ENCODE results near the gene ELL.
"Not testable (repeated sequence)": the region's sequence is repeated elsewhere in the genome, so short reads cannot be mapped to it uniquely, and the experiment has no call there.

ELL gene

DNA sequence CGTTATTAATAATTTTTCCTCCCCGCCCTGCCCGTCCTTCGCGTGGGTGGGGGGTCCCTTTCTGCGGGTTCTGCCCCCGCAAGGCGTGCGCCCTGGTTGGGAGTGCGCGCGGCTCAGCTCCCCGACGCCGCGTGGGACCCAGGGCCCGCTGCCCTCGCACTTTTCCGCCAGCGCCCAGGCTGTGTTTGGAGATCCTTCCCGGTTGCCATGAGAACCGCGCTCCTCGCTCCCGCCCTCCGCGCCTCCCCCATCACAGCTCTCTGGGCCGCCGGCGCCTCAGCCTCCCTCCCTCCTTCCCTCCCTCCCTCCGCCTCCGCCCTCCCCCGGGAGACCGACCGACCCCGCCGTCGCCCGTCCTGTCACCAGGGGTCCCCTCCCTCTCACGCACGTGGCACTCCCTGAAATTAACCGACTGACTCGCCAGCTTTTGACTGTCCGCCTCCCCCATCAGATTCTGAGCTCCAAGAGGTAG, 105.1 kb downstream of the ELL start:
- DNase-seq (ENCODE audit: low spot score) = no peak
- ChIA-PET CTCF (interaction anchor here (0.5 to 1.0 kb wide), 5 partner anchors 12 to 613 kb away, joined by 3 to 4 read pairs (median 4); no protein-coding TSS in a partner anchor), POLR2A (ENCODE audit: low non-redundant PET) (no interaction called here)
- H3K27ac ChIP-seq = peak overlapping the region; percentile 86
- TF ChIP-seq, protein P1, sequence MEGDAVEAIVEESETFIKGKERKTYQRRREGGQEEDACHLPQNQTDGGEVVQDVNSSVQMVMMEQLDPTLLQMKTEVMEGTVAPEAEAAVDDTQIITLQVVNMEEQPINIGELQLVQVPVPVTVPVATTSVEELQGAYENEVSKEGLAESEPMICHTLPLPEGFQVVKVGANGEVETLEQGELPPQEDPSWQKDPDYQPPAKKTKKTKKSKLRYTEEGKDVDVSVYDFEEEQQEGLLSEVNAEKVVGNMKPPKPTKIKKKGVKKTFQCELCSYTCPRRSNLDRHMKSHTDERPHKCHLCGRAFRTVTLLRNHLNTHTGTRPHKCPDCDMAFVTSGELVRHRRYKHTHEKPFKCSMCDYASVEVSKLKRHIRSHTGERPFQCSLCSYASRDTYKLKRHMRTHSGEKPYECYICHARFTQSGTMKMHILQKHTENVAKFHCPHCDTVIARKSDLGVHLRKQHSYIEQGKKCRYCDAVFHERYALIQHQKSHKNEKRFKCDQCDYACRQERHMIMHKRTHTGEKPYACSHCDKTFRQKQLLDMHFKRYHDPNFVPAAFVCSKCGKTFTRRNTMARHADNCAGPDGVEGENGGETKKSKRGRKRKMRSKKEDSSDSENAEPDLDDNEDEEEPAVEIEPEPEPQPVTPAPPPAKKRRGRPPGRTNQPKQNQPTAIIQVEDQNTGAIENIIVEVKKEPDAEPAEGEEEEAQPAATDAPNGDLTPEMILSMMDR (conservative IDR thresholded peaks at IDR 0.05; ENCODE audit: low read depth) = no peak

DNA sequence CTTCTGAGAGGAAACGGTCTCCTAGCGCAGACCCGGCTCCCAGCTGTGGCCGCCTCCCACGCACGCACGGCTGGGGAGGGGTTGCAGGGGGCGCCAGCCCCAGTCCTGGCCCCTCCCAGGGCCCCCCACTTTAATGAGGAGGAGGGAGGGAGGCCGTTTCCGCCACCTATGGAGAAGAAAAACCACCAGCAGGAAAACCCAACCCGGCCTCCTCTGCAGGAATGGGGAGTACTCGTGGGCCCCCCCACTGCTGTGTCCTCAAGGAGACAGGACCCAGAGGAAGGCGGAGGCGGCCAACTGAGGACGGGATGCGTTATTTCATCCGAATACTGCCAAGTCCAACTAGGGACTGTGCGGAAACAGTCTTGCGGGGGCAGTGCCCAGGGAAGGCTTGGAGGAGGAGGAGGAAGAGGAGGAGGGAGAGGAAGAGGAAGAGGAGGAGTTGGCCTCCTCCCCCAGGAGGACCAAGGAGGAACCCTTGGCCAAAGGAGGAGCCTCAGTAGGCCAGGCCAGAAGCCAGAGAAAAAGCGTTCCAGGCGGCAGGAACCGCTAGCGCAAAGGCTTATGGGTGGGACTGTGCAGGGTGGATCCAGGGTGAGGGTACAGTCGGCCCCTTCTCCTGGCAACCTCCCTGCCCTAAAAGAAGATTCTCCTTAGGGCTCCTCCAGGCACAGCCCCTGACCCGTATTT, 106.5 kb downstream of the ELL start:
- no peak for DNase-seq (ENCODE audit: low spot score)
- TF ChIP-seq, protein P1 (conservative IDR thresholded peaks at IDR 0.05; ENCODE audit: low read depth) = no peak
- peak overlapping the region; percentile 86 for H3K27ac ChIP-seq
- ChIA-PET CTCF (interaction anchor here (0.6 to 3.7 kb wide), 4 partner anchors 27 to 163 kb away, joined by 3 to 16 read pairs (median 4); no protein-coding TSS in a partner anchor), POLR2A (ENCODE audit: low non-redundant PET) (interaction anchor here (0.6 kb wide), 1 partner anchor 18 kb away, joined by 3 read pairs; no protein-coding TSS in a partner anchor)

DNA sequence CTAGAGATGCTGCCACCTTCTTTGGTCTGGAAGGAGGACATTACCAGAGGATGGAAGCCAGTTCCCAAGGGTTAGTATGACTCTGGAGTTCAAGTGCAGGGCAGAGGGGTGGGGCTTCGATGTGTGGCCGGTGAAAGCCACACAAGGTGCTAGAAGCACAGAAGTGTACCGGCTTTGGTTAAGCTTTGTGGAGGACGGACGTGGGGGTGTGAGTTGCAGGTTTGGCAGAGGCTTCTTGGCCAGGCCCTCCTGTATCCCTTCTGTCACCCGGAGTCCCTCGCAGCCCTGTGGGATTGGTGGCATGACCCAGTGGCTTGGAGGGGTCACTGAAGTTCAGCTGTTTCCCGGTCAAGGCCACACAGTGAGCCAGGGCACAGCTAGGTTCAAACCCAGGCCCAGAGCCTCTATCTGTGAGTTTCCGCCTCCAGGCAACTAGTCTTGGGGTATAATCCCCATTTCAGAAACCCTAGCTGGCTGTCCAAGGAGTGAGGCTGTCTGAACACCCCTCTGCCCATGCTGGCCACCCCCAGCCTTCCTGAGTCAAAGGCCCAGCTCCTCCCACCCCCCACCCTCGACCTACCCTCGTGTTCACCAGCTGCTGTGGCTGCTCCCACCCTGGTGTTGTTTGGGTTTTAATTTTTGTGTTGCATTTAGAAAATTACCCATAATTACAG, 107.2 kb downstream of the ELL start:
- POLR2A ChIA-PET (ENCODE audit: low non-redundant PET) = interaction anchor here (0.6 kb wide), 1 partner anchor 462 kb away, joined by 4 read pairs; no protein-coding TSS in a partner anchor
- TF ChIP-seq, protein P1 (conservative IDR thresholded peaks at IDR 0.05; ENCODE audit: low read depth) = no peak
- CTCF ChIA-PET = interaction anchor here (0.6 to 3.7 kb wide), 4 partner anchors 26 to 163 kb away, joined by 3 to 16 read pairs (median 4); no protein-coding TSS in a partner anchor
- DNase-seq (ENCODE audit: low spot score) = no peak
- H3K27ac ChIP-seq = peak overlapping the region; percentile 86

DNA sequence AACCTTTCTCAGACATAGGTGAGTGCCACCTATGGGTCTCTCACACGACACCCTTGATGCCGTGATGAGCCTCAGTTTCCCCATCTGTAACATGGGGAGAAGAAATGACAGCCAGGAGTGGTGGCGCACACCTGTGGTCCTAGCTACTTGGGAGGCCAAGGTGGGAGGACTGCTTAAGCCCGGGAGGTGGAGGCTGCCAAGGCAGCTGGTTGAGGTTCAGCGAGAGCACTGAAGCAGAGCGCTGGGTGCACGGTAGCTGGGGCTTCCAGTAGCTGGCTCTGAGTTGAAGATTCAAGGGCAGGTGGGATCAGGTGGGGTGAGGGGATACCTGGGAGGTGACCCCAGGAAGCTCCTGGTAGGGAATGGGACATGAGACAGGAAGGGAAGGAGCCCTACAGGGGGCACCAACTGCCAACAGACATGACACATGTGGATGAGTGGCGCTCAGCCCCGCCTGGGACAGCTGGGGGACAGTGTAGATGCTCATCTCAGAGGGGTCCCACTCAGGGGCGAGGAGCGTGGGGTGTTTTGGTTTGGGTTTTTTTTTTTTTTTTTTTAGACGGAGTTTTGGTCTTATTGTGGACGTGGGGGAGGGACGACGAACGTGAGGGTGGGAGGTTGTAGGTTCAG, 109.1 kb downstream of the ELL start:
- DNase-seq (ENCODE audit: low spot score) = no peak
- ChIA-PET POLR2A (ENCODE audit: low non-redundant PET) (no interaction called here), CTCF (interaction anchor here (0.6 to 3.7 kb wide), 4 partner anchors 24 to 314 kb away, joined by 3 to 16 read pairs (median 6); partner anchors contain the start of gene GDF15)
- no peak overlapping the region for H3K27ac ChIP-seq
- TF ChIP-seq, protein P1 (conservative IDR thresholded peaks at IDR 0.05; ENCODE audit: low read depth) = no peak

DNA sequence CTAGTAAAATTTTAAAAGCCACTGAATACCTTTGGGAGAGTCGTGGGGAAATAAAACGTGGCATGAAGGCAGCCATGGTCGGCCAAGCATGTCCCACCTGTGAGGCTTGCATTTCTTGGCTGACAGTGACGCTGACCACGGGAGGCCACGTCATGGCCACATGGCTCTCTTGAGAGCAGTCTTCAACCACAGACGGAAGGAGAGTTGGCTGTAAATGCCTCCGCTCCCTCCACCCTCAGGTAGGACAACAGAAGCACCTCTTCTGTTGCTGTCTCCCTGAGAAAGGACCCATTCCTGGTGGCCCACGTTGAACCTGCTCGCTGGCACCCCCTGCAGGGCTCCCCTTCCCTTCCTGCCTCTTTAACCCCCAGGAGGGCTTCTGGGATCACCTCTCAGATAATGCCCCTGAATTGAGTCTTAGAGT, 113.8 kb downstream of the ELL start:
- peak overlapping the region; percentile 14 for H3K27ac ChIP-seq
- TF ChIP-seq, protein P1 (conservative IDR thresholded peaks at IDR 0.05; ENCODE audit: low read depth) = peak; percentile 35
- CTCF ChIA-PET = no interaction called here
- POLR2A ChIA-PET (ENCODE audit: low non-redundant PET) = no interaction called here
- no peak for DNase-seq (ENCODE audit: low spot score)

DNA sequence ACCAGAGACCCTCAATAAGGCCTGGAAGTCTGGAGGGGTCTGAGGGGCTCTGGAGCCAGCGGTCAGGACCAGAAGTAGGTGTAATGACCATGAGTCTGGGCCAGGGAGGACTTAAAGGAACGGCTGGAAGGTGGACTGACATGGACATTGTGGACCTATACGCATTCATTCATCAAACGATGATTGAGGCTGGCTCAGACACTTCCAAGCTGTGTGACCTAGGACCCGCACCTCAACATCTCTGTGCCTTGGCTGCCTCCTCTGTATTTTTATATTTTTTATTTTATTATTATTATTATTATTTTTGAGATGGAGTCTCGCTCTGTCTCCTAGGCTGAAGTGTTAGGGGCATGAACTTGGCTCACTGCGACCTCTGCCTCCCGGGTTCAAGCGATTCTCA, 115.1 kb downstream of the ELL start:
- TF ChIP-seq, protein P1 (conservative IDR thresholded peaks at IDR 0.05; ENCODE audit: low read depth) = no peak
- DNase-seq (ENCODE audit: low spot score) = no peak
- POLR2A ChIA-PET (ENCODE audit: low non-redundant PET) = no interaction called here
- CTCF ChIA-PET = no interaction called here
- no peak overlapping the region for H3K27ac ChIP-seq

DNA sequence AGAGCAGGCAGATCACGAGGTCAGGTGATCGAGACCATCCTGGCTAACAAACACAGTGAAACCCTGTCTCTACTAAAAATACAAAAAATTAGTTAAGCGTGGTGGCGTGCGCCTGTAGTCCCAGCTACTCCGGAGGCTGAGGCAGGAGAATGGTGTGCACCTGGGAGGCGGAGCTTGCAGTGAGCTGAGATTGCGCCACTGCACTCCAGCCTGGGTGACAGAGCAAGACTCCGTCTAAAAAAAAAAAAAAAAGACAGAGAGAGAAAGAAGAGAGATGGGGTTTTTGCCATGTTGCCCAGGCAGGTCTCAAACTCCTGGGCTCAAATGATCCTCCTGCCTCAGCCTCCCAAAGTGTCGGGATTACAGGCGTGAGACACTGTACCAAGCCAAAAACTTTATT, 116.1 kb downstream of the ELL start:
- CTCF ChIA-PET = interaction anchor here (0.7 kb wide), 1 partner anchor 15 kb away, joined by 3 read pairs; no protein-coding TSS in a partner anchor
- POLR2A ChIA-PET (ENCODE audit: low non-redundant PET) = interaction anchor here (0.6 kb wide), 1 partner anchor 17 kb away, joined by 4 read pairs; no protein-coding TSS in a partner anchor
- DNase-seq (ENCODE audit: low spot score); H3K27ac ChIP-seq: not testable (repeated sequence)

DNA sequence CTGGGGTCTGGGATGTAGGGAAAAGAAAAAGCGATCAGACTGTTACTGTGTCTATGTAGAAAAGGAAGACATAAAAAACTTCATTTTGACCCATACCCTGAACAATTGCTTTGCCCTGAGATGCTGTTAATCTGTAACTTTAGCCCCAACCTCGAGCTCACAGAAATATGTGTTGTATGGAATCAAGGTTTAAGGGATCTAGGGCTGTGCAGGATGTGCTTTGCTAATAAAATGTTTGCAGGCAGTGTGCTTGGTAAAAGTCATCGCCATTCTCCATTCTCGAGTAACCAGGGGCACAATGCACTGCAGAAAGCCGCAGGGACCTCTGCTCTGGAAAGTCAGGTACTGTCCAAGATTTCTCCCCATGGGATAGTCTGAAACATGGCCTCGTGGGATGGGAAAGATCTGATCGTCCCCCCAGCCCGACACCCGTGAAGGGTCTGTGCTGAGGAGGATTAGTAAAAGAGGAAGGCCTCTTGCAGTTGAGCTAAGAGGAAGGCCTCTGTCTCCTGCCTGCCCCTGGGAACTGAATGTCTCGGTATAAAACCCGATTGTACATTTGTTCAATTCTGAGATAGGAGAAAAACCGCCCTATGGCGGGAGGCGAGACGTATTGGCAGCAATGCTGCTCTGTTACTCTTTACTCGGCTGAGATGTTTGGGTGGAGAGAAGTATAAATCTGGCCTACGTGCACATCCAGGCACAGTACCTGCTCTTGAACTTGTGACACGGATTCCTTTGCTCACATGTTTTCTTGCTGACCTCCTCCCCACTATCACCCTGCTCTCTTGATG, 119.2 kb downstream of the ELL start:
- CTCF ChIA-PET = interaction anchor here (0.6 to 1.2 kb wide), 5 partner anchors 14 to 187 kb away, joined by 3 to 4 read pairs (median 3); partner anchors contain the start of gene GDF15
- H3K27ac ChIP-seq = peak overlapping the region; percentile 54
- POLR2A ChIA-PET (ENCODE audit: low non-redundant PET) = not testable (repeated sequence)

More for the DNA sequence above, 119.2 kb downstream of the ELL start:
- not testable (repeated sequence) for DNase-seq (ENCODE audit: low spot score)

Measured in RWPE1 (cell line).